LNCaP clone FGC (cell line): ENCODE data around the gene HHAT.

Experiments used
- DNase-seq: peaks from one replicate; pipeline ENCODE4 v3.0.0-alpha.2; 2011; ENCODE audit warnings: low read depth
- H3K4me3 ChIP-seq: 2 replicates; pipeline ENCODE4 v1.5.1; 2011; ENCODE audit warnings: mild to moderate bottlenecking, low read depth, low read length, control low read depth
- TF ChIP-seq, protein P1 (sequence below): IDR thresholded peaks from 2 replicates; pipeline ENCODE4 v1.5.1; 2012; ENCODE audit warnings: mild to moderate bottlenecking; ENCODE audit not compliant: control insufficient read depth, insufficient read depth; ENCODE audit errors: extremely low read depth

The HHAT gene

GRCh38 chr1:210536254-210536961 lies 207.7 kb downstream of the HHAT start:
- no peak overlapping the region for H3K4me3 ChIP-seq
- DNase-seq, result no peak
- TF ChIP-seq, protein P1, sequence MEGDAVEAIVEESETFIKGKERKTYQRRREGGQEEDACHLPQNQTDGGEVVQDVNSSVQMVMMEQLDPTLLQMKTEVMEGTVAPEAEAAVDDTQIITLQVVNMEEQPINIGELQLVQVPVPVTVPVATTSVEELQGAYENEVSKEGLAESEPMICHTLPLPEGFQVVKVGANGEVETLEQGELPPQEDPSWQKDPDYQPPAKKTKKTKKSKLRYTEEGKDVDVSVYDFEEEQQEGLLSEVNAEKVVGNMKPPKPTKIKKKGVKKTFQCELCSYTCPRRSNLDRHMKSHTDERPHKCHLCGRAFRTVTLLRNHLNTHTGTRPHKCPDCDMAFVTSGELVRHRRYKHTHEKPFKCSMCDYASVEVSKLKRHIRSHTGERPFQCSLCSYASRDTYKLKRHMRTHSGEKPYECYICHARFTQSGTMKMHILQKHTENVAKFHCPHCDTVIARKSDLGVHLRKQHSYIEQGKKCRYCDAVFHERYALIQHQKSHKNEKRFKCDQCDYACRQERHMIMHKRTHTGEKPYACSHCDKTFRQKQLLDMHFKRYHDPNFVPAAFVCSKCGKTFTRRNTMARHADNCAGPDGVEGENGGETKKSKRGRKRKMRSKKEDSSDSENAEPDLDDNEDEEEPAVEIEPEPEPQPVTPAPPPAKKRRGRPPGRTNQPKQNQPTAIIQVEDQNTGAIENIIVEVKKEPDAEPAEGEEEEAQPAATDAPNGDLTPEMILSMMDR, result no peak

GRCh38 chr1:210540288-210540687 lies 211.6 kb downstream of the HHAT start:
- H3K4me3 ChIP-seq, result no peak overlapping the region
- DNase-seq, result no peak
- TF ChIP-seq, protein P1, result no peak

- H3K4me3 ChIP-seq, result no peak overlapping the region
- TF ChIP-seq, protein P1, result no peak
- DNase-seq, result no peak
Measured at GRCh38 chr1:210541680-210542358, 213.1 kb downstream of the HHAT start.

- TF ChIP-seq, protein P1, result no peak
- no peak for DNase-seq
- no peak overlapping the region for H3K4me3 ChIP-seq
Measured at GRCh38 chr1:210551899-210552298, 223.2 kb downstream of the HHAT start.

GRCh38 chr1:210553711-210554110 lies 225.0 kb downstream of the HHAT start:
- TF ChIP-seq, protein P1, result no peak
- DNase-seq, result no peak
- no peak overlapping the region for H3K4me3 ChIP-seq

DNA sequence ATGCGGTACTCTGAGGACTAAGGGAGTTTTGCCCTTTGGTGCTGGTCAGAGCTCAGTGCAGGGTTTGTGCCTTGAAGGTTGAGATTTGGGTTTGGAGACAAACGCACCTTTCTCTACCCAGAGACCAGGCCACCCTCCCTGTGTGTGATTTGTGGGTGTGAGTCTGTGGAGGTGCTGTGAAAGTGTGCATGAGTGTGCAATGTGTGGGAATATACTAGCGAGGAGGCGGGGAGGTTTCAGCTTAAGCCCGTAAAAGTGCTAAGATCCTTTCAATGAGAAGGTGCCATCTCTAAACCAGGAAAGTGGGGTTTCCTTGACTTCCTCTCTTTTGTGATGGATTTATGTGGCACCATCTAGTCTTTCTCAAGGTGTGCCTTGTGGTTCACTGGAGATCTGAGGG lies 225.7 kb downstream of the HHAT start:
- TF ChIP-seq, protein P1, result no peak
- H3K4me3 ChIP-seq, result no peak overlapping the region
- DNase-seq, result no peak
